GM12878 (cell line): ENCODE measurements around the gene HINT2. TPM values are rescaled to one million over a fixed set of nuclear protein-coding genes. Genes with fewer than 3 reads are reported as not detected.

ENCODE experiments used
- BHLHE40 ChIP-seq, 2 experiments: fragments of 450-650 bp in 1 of 2; IDR thresholded peaks; 2 replicates each; pipeline ENCODE4 v1.6.1; 2011 to 2017; ENCODE audit warnings: low read depth in 2 of 2, borderline replicate concordance in 1 of 2, improper control_type of control experiment in 1 of 2, low read length in 1 of 2, mild to moderate bottlenecking in 1 of 2
- BMI1 ChIP-seq: fragments of 450-650 bp; IDR thresholded peaks from 2 replicates; pipeline ENCODE4 v1.6.1; 2016; ENCODE audit warnings: mild to moderate bottlenecking, moderate library complexity, borderline replicate concordance
- CHD1 ChIP-seq: IDR thresholded peaks from 2 replicates; pipeline ENCODE4 v1.6.1; 2012; ENCODE audit warnings: low read depth, low read length, improper control_type of control experiment
- CHD2 ChIP-seq: IDR thresholded peaks from 2 replicates; pipeline ENCODE4 v1.6.1; 2011; ENCODE audit warnings: low read depth, low read length, improper control_type of control experiment, borderline replicate concordance
- DPF2 ChIP-seq: fragments of 450-650 bp; IDR thresholded peaks from 2 replicates; pipeline ENCODE4 v1.6.1; 2017; ENCODE audit warnings: mild to moderate bottlenecking
- E2F8 ChIP-seq: fragments of 450-650 bp; IDR thresholded peaks from 2 replicates; pipeline ENCODE4 v1.6.1; 2018; ENCODE audit warnings: mild to moderate bottlenecking, low read depth, moderate library complexity; ENCODE audit not compliant: partially characterized antibody
- GABPA ChIP-seq: IDR thresholded peaks from 2 replicates; pipeline ENCODE4 v1.6.1; 2014; ENCODE audit warnings: antibody characterized with exemption, low read depth, mild to moderate bottlenecking, inconsistent platforms
- HDAC2 ChIP-seq: fragments of 200-600 bp; sonication (generic); IDR thresholded peaks from 2 replicates; pipeline ENCODE4 v1.6.1; 2017
- KDM1A ChIP-seq: fragments of 200-600 bp; sonication (generic); IDR thresholded peaks from 2 replicates; pipeline ENCODE4 v1.6.1; 2016; ENCODE audit warnings: borderline replicate concordance
- LARP7 ChIP-seq: fragments of 450-650 bp; IDR thresholded peaks from 2 replicates; pipeline ENCODE4 v1.6.1; 2017; ENCODE audit warnings: mild to moderate bottlenecking
- MYB ChIP-seq: fragments of 150-350 bp; IDR thresholded peaks from 2 replicates; pipeline ENCODE4 v1.6.1; 2014; ENCODE audit warnings: mild to moderate bottlenecking, low read depth, low read length, borderline replicate concordance
- RAD51 ChIP-seq: fragments of 450-650 bp; IDR thresholded peaks from 2 replicates; pipeline ENCODE4 v1.6.1; 2016; ENCODE audit warnings: moderate library complexity, mild to moderate bottlenecking, inconsistent platforms
- RFX5 ChIP-seq: IDR thresholded peaks from 2 replicates; pipeline ENCODE4 v1.6.1; 2011; ENCODE audit warnings: low read depth, low read length, improper control_type of control experiment
- SIN3A ChIP-seq: IDR thresholded peaks from 2 replicates; pipeline ENCODE4 v1.6.1; 2012; ENCODE audit warnings: low read depth, low read length, improper control_type of control experiment
- SMAD5 ChIP-seq: IDR thresholded peaks from 2 replicates; pipeline ENCODE4 v1.6.1; 2016; ENCODE audit warnings: antibody characterized with exemption, low read depth
- SP1 ChIP-seq: IDR thresholded peaks from one replicate; pipeline ENCODE4 v1.6.1; 2011; ENCODE audit warnings: low read depth, low read length
- STAT1 ChIP-seq: fragments of 450-650 bp; conservative IDR thresholded peaks from 2 replicates; pipeline ENCODE4 v1.6.1; 2014; ENCODE audit warnings: antibody characterized with exemption, mild to moderate bottlenecking
- TBL1XR1 ChIP-seq: IDR thresholded peaks from 2 replicates; pipeline ENCODE4 v1.6.1; 2012; ENCODE audit warnings: low read depth, low read length, improper control_type of control experiment
- ZNF207 ChIP-seq: fragments of 450-650 bp; IDR thresholded peaks from 2 replicates; pipeline ENCODE4 v1.6.1; 2014; ENCODE audit warnings: antibody characterized with exemption, mild to moderate bottlenecking, borderline replicate concordance
- polyA plus RNA-seq, 11 experiments: library from polyadenylated mRNA; depleted of rRNA in 4 of 11; unstranded in 6 of 11; stranded (reverse) in 5 of 11; fragments of >200 nt; fragmentation: Nextera tagmentation in 4 of 11; fragmentation: Illumina TruSeq in 1 of 11; extraction: Ambion mirVana in 4 of 11; extraction: Trizol in 1 of 11; gene quantifications; 1 replicate in 1 of 11; 2 replicates in 10 of 11; pipeline versions ENCODE4 v1.2.1 to v1.2.3, GENCODE V29; 2011 to 2016; ENCODE audit warnings: inconsistent platforms in 2 of 11, missing spikeins in 2 of 11, low read depth in 1 of 11
- total RNA-seq, 4 experiments: library from RNA; depleted of rRNA in 3 of 4; stranded (reverse); fragments of >200 nt in 3 of 4; fragmentation: Illumina TruSeq in 1 of 4; extraction: Trizol in 1 of 4; gene quantifications; 2 replicates each; pipeline versions ENCODE4 v1.2.1 to v1.2.3, GENCODE V29; 2013 to 2021
- TF ChIP-seq, protein P1 (sequence below): IDR thresholded peaks from 2 replicates; pipeline ENCODE4 v1.6.1; 2012; ENCODE audit warnings: mild to moderate bottlenecking, low read depth, low read length
- TF ChIP-seq, protein P2 (sequence below): IDR thresholded peaks from 2 replicates; pipeline ENCODE4 v1.6.1; 2012; ENCODE audit warnings: low read length, inconsistent platforms
- TF ChIP-seq, protein P3 (sequence below): IDR thresholded peaks from 2 replicates; pipeline ENCODE4 v1.6.1; 2011; ENCODE audit warnings: low read depth, mild to moderate bottlenecking, low read length, moderate library complexity, borderline replicate concordance; ENCODE audit errors: extremely low read depth
- TF ChIP-seq, protein P4 (sequence below): fragments of 450-650 bp; IDR thresholded peaks from 2 replicates; pipeline ENCODE4 v1.6.1; 2014; ENCODE audit warnings: mild to moderate bottlenecking

HINT2 gene
- total and polyA plus RNA-seq, 10 of the 15 experiments (the other 5 are each of a cell fraction or from before 2014, with no cell fraction given): 12.1 to 144 (median 51.7) TPM

GRCh38 chr9:35829084-35829763, 14.4 kb upstream of the HINT2 start, which contains the start of gene TMEM8B (continued):
- TF ChIP-seq, protein P1, sequence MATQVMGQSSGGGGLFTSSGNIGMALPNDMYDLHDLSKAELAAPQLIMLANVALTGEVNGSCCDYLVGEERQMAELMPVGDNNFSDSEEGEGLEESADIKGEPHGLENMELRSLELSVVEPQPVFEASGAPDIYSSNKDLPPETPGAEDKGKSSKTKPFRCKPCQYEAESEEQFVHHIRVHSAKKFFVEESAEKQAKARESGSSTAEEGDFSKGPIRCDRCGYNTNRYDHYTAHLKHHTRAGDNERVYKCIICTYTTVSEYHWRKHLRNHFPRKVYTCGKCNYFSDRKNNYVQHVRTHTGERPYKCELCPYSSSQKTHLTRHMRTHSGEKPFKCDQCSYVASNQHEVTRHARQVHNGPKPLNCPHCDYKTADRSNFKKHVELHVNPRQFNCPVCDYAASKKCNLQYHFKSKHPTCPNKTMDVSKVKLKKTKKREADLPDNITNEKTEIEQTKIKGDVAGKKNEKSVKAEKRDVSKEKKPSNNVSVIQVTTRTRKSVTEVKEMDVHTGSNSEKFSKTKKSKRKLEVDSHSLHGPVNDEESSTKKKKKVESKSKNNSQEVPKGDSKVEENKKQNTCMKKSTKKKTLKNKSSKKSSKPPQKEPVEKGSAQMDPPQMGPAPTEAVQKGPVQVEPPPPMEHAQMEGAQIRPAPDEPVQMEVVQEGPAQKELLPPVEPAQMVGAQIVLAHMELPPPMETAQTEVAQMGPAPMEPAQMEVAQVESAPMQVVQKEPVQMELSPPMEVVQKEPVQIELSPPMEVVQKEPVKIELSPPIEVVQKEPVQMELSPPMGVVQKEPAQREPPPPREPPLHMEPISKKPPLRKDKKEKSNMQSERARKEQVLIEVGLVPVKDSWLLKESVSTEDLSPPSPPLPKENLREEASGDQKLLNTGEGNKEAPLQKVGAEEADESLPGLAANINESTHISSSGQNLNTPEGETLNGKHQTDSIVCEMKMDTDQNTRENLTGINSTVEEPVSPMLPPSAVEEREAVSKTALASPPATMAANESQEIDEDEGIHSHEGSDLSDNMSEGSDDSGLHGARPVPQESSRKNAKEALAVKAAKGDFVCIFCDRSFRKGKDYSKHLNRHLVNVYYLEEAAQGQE: no peak
- TF ChIP-seq BHLHE40 (IDR thresholded peaks at IDR 0.05; ENCODE audit: borderline replicate concordance in 1 of 2, low read depth in 2 of 2, low read length in 1 of 2) (no peak), SP1 (peak; percentile 82), DPF2 (no peak), MYB (no peak), ZNF207 (no peak), HDAC2 (no peak), STAT1 (no peak), SIN3A (no peak), KDM1A (no peak), TBL1XR1 (no peak), SMAD5 (no peak), CHD2 (peak; percentile 24; the same call in 1 of the 2 replicates), GABPA (no peak), RFX5 (peak; percentile 13; the same call in 1 of the 2 replicates), CHD1 (no peak), RAD51 (no peak), BMI1 (no peak), LARP7 (no peak), E2F8 (no peak)
- TF ChIP-seq, protein P2, sequence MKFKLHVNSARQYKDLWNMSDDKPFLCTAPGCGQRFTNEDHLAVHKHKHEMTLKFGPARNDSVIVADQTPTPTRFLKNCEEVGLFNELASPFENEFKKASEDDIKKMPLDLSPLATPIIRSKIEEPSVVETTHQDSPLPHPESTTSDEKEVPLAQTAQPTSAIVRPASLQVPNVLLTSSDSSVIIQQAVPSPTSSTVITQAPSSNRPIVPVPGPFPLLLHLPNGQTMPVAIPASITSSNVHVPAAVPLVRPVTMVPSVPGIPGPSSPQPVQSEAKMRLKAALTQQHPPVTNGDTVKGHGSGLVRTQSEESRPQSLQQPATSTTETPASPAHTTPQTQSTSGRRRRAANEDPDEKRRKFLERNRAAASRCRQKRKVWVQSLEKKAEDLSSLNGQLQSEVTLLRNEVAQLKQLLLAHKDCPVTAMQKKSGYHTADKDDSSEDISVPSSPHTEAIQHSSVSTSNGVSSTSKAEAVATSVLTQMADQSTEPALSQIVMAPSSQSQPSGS: no peak
- TF ChIP-seq, protein P3, sequence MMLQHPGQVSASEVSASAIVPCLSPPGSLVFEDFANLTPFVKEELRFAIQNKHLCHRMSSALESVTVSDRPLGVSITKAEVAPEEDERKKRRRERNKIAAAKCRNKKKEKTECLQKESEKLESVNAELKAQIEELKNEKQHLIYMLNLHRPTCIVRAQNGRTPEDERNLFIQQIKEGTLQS: no peak
- TF ChIP-seq, protein P4, sequence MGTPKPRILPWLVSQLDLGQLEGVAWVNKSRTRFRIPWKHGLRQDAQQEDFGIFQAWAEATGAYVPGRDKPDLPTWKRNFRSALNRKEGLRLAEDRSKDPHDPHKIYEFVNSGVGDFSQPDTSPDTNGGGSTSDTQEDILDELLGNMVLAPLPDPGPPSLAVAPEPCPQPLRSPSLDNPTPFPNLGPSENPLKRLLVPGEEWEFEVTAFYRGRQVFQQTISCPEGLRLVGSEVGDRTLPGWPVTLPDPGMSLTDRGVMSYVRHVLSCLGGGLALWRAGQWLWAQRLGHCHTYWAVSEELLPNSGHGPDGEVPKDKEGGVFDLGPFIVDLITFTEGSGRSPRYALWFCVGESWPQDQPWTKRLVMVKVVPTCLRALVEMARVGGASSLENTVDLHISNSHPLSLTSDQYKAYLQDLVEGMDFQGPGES: no peak
